Esophagus muscularis mucosa (tissue), 3 donors: ENCODE measurements around the gene USP9Y.

Experiments
- CTCF ChIP-seq, 3 experiments: fragments of 200-600 bp in 2 of 3; fragments of 450-650 bp in 1 of 3; sonication (generic) in 2 of 3; IDR thresholded peaks; one replicate each; pipeline ENCODE4 v1.5.1; 2017 to 2019; ENCODE audit warnings: antibody characterized with exemption in 3 of 3, mild to moderate bottlenecking in 2 of 3, moderate library complexity in 1 of 3
- POLR2A ChIP-seq: fragments of 450-650 bp; IDR thresholded peaks from one replicate; pipeline ENCODE4 v1.6.1; 2017; ENCODE audit warnings: antibody characterized with exemption, moderate library complexity, mild to moderate bottlenecking, low read depth

- TF ChIP-seq CTCF (IDR thresholded peaks at IDR 0.05) (no peak), POLR2A (no peak)
Measured at GRCh38 chrY:12701181-12701695, at the start of gene USP9Y.
